Lower lobe of right lung (tissue), 2 donors: ENCODE measurements around the gene AFG1L. TPM values are rescaled to one million over a fixed set of nuclear protein-coding genes. Genes with fewer than 3 reads are reported as not detected.

ENCODE experiments used
- ATAC-seq, 2 donors: fragments of 200-7000 bp; cut with Tn5 transposase; one replicate each; pipeline ENCODE4 v1.9.1; 2020 to 2022; ENCODE audit warnings: mild to moderate bottlenecking in 2 of 2, moderate library complexity in 2 of 2
- DNase-seq: peaks from one replicate; pipeline ENCODE4 v3.0.0-alpha.2; 2020
- H3K27ac ChIP-seq: fragments of 200-600 bp; one replicate; pipeline ENCODE4 v1.8.0; 2022
- H3K27me3 ChIP-seq: fragments of 200-600 bp; one replicate; pipeline ENCODE4 v1.8.0; 2022; ENCODE audit warnings: low read depth
- H3K36me3 ChIP-seq: fragments of 200-600 bp; one replicate; pipeline ENCODE4 v1.8.0; 2022; ENCODE audit warnings: mild to moderate bottlenecking
- H3K4me1 ChIP-seq: fragments of 200-600 bp; one replicate; pipeline ENCODE4 v1.8.0; 2022
- H3K4me3 ChIP-seq: fragments of 200-600 bp; one replicate; pipeline ENCODE4 v1.8.0; 2022; ENCODE audit warnings: mild to moderate bottlenecking
- H3K9me3 ChIP-seq: fragments of 200-600 bp; one replicate; pipeline ENCODE4 v1.8.0; 2022
- intact Hi-C: fragments of 100-400 bp; cut with DNase I; formaldehyde crosslinking; loops from one replicate; pipeline ENCODE4 v1.11.0; 2022
- total RNA-seq: library from RNA; stranded (reverse); fragmentation: NEBNext Ultra II Directional; extraction: Animal tissue kit (Norgen Biotek cat#: 25700); gene quantifications from one replicate; pipeline ENCODE4 v1.2.1, GENCODE V29; 2021
- TF ChIP-seq, protein P1 (sequence below): fragments of 200-600 bp; IDR thresholded peaks from one replicate; pipeline ENCODE4 v1.8.0; 2022; ENCODE audit warnings: antibody characterized with exemption, mild to moderate bottlenecking
- donor health status: DM: no; HTN: yes; CAD: no; lungs with severe emphysema.

The AFG1L gene
- total RNA-seq, 1 donor from 2014 or later: 7.4 TPM

DNA sequence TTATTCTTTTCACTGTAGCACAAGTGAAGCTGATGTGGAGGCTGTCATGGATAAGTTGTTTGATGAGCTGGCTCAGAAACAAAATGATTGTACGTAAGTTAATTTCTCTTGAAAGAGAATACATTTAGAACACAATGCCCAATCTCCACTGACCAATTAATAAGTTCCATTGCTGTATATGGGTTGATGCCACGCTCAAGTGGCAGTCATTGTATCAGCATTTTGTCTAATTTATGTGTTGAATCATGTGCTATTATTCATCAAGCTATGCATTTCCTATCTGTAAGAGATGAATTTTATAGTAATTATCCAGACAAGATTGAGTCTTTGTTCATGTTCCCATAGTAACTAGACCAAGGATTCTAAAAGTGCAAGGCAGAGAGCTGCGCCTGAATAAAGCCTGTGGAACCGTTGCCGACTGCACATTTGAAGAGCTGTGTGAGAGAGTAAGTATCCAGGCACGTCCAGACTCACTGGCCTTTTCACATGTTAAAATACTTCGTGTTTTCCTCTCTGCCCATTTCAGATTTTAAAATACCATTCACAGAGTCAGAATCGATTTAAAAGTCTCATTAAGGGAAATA lies 182.1 kb downstream of the AFG1L start:
- DNase-seq (no peak), ATAC-seq (no peak)
- TF ChIP-seq, protein P1, sequence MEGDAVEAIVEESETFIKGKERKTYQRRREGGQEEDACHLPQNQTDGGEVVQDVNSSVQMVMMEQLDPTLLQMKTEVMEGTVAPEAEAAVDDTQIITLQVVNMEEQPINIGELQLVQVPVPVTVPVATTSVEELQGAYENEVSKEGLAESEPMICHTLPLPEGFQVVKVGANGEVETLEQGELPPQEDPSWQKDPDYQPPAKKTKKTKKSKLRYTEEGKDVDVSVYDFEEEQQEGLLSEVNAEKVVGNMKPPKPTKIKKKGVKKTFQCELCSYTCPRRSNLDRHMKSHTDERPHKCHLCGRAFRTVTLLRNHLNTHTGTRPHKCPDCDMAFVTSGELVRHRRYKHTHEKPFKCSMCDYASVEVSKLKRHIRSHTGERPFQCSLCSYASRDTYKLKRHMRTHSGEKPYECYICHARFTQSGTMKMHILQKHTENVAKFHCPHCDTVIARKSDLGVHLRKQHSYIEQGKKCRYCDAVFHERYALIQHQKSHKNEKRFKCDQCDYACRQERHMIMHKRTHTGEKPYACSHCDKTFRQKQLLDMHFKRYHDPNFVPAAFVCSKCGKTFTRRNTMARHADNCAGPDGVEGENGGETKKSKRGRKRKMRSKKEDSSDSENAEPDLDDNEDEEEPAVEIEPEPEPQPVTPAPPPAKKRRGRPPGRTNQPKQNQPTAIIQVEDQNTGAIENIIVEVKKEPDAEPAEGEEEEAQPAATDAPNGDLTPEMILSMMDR: no peak
- intact Hi-C loops: no loop called here
- Histone ChIP-seq H3K27me3 (no peaks in the 10 kb centered on the region), H3K9me3 (no peaks in the 10 kb centered on the region), H3K27ac (no peak overlapping the region), H3K4me3 (no peak overlapping the region), H3K4me1 (no peaks in the 10 kb centered on the region), H3K36me3 (no peaks in the 10 kb centered on the region)

DNA sequence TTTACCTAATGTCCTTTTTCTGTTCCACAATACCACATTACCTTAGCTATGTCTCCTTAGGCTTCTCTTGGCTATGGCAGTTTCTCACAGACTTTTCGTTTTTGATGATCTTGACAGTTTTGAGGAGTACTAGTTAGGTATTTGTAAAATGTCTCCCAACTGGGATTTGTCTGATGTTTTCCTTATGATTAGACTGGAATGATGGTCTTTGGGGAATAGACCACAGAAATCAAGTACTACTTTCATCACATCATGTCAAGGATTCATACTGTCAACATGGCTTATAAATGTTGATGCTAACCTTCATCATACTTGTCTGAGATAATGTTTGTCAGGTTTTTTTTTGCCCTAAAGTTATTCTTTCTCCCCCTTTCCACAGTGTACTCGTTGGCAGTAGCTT lies 187.7 kb downstream of the AFG1L start:
- no peak overlapping the region for H3K27ac ChIP-seq
- no peak for DNase-seq

DNA sequence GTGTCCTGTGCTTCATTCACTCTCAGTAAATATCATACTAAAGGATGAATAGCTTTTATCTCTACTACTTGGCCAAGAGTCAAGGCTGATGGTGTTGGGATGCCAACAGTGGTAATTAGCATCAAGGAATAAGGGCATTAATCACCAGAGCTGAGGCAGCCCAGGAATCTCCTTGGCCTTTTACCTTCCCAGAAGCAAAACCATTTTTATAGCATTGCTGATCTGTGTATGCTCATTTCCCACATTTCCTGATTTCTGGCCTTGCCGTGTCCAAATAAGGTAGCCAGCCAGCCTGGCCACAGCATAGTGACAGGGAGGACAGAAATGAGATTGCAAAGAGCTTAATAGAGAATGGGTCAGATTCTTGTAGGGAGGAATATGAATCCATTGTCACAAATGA lies 189.2 kb downstream of the AFG1L start:
- intact Hi-C loops: no loop called here
- DNase-seq (no peak), ATAC-seq (no peak)
- Histone ChIP-seq H3K27me3 (no peaks in the 10 kb centered on the region), H3K9me3 (no peaks in the 10 kb centered on the region), H3K27ac (no peak overlapping the region), H3K4me3 (no peak overlapping the region), H3K4me1 (no peaks in the 10 kb centered on the region), H3K36me3 (no peaks in the 10 kb centered on the region)
- TF ChIP-seq, protein P1: no peak

More for the DNA sequence above, 187.7 kb downstream of the AFG1L start:
- intact Hi-C loops: no loop called here
- ATAC-seq: no peak
- Histone ChIP-seq H3K36me3 (no peaks in the 10 kb centered on the region), H3K9me3 (no peaks in the 10 kb centered on the region), H3K27me3 (no peaks in the 10 kb centered on the region), H3K4me3 (no peak overlapping the region), H3K4me1 (no peaks in the 10 kb centered on the region)
- TF ChIP-seq, protein P1: no peak

DNA sequence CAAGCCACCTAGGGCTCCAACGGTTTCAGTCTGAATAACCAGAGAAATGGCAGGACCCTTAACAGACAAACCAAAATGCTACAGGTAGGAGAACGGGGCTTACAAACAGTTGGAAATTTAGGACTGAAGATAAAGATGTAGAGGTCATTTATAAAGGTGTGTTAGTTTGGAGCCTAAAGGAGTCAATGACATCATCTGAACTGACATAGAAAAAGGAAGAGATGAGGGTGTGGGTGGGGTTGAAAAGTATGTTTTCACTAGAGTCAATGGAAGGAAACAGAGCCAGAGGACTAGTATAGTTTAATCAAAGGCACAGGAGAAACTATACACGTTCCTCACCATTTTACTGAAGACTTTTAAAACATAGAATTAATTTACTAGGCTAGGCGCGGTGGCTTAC lies 194.8 kb downstream of the AFG1L start:
- Histone ChIP-seq H3K27ac (no peak overlapping the region), H3K36me3 (no peaks in the 10 kb centered on the region), H3K4me1 (no peaks in the 10 kb centered on the region), H3K4me3 (no peak overlapping the region), H3K9me3 (no peaks in the 10 kb centered on the region), H3K27me3 (no peaks in the 10 kb centered on the region)
- TF ChIP-seq, protein P1: no peak
- intact Hi-C loops: loop anchor here (10.0 kb wide), 1 partner anchor 375 kb away; no protein-coding TSS in a partner anchor
- no peak for ATAC-seq
- no peak for DNase-seq

DNA sequence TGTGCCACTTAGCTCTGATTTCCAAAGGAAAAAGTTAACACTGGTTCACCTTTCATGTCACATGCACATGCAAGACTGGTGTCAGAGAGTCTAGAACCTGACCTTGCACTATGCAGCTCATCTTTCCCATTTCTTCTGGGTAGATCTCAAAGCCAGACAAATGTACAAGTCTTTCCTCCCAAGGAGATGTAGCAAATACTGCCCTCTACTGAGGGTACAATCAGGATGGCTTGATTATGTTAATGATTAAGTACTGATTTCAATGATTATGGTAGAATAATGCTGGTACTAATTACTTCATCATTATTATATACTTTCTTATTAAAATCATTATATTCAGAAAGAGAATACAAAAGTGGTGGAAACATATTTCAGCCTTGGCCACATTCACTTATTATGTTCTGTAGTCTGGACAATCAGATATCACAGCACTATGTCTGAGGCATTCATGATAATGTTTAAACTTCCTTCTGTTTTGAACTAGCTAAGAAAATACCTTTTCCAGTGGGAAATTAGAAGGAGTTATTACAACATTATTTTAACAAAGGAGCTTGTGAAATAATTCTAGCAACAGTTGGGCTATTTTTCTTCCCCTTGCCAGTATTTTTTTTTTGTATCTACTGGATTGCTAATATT lies 197.4 kb downstream of the AFG1L start:
- DNase-seq (no peak), ATAC-seq (peak; percentile 64 to 68)
- H3K36me3 ChIP-seq: no peaks in the 10 kb centered on the region
- H3K4me3 ChIP-seq: no peak overlapping the region
- no peaks in the 10 kb centered on the region for H3K4me1 ChIP-seq
- intact Hi-C loops: loop anchor here (10.0 kb wide), 1 partner anchor 377 kb away; no protein-coding TSS in a partner anchor
- no peak overlapping the region for H3K27ac ChIP-seq
- TF ChIP-seq, protein P1: peak; percentile 67
- H3K27me3 ChIP-seq: no peaks in the 10 kb centered on the region
- H3K9me3 ChIP-seq: no peaks in the 10 kb centered on the region
